RWPE2 (cell line): Measurements from ENCODE around the gene GOLT1B.
A peak's percentile ranks its signal among the peaks of the same experiment; 100 is the strongest.
"Not testable (repeated sequence)": the region's sequence is repeated elsewhere in the genome, so short reads cannot be mapped to it uniquely, and the experiment has no call there.

Source experiments
- ATAC-seq: fragments of 200-7000 bp; cut with Tn5 transposase; 3 replicates; pipeline ENCODE4 v1.9.1; 2021; ENCODE audit warnings: low read depth
- DNase-seq: peaks from one replicate; pipeline ENCODE4 v3.0.0-alpha.2; 2020; ENCODE audit warnings: low spot score
- H3K27ac ChIP-seq: fragments of 450-650 bp; 2 replicates; pipeline ENCODE4 v1.5.1; 2017; ENCODE audit warnings: mild to moderate bottlenecking; ENCODE audit not compliant: poor library complexity, severe bottlenecking
- H3K27me3 ChIP-seq: fragments of 250-450 bp; sonication (Bioruptor Pico); 2 replicates; pipeline ENCODE4 v1.5.1; 2021; ENCODE audit warnings: mild to moderate bottlenecking, moderate library complexity; ENCODE audit not compliant: insufficient read depth, poor library complexity, severe bottlenecking
- H3K36me3 ChIP-seq: fragments of 250-450 bp; sonication (Bioruptor Pico); 2 replicates; pipeline ENCODE4 v1.5.1; 2020; ENCODE audit warnings: low read depth, mild to moderate bottlenecking, moderate library complexity
- H3K4me1 ChIP-seq: fragments of 250-450 bp; sonication (Bioruptor Pico); 2 replicates; pipeline ENCODE4 v1.5.1; 2021; ENCODE audit warnings: mild to moderate bottlenecking, moderate library complexity; ENCODE audit not compliant: insufficient read depth, poor library complexity, severe bottlenecking
- H3K4me3 ChIP-seq: fragments of 250-450 bp; sonication (Bioruptor Pico); 2 replicates; pipeline ENCODE4 v1.5.1; 2021; ENCODE audit warnings: mild to moderate bottlenecking, moderate library complexity; ENCODE audit not compliant: severe bottlenecking
- H3K9me3 ChIP-seq: fragments of 250-450 bp; sonication (Bioruptor Pico); 2 replicates; pipeline ENCODE4 v1.5.1; 2021; ENCODE audit warnings: mild to moderate bottlenecking, moderate library complexity; ENCODE audit not compliant: severe bottlenecking
- TF ChIP-seq, protein P1 (sequence below): fragments of 450-650 bp; IDR thresholded peaks from one replicate; pipeline ENCODE4 v1.5.1; 2017; ENCODE audit warnings: mild to moderate bottlenecking, moderate library complexity; ENCODE audit not compliant: poor library complexity, severe bottlenecking

The GOLT1B gene, protein sequence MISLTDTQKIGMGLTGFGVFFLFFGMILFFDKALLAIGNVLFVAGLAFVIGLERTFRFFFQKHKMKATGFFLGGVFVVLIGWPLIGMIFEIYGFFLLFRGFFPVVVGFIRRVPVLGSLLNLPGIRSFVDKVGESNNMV

DNA sequence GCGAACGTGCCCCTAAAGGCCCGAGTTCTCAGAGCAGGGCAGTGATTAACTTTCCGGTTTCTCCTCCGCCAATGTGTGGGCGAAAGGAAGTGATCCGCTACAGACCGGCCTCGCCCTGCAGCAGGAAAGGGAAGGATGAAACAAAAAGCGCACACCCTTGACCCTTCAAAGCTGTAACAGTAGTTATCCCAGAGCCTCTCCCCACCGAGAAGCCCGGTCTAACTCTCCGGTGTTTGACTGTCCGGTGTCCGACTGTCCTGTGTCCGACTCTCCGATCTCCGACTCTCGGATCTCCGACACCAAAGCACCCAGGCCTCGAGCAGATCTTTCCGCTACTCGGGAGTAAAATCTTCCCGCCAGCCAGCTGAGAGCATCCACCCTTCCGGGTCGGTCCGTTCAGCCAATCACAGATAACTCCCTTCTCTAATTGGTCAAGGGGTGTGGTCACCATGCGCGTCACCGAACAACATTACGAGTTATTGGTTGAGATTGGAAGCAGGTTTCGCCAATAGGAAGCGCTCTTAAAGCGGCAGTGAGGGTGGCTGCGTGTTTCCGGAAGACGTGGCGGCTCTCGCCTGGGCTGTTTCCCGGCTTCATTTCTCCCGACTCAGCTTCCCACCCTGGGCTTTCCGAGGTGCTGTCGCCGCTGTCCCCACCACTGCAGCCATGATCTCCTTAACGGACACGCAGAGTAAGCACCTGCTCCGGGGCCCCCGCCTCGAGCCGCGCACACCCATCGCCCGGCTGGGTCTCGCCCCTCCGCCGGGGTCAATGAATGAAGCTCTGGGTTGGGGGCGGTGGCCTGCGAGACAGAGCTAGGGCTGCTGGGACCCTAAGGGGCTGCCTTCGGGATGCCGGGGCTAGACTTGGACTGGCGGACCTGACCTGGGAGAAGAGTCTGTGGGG lies at the start of gene GOLT1B, which contains the start of gene RECQL:
Gene GOLT1B (plus strand): TSS at position 532 of the 906 bp plus-strand sequence. CDS start 135 bp downstream, at position 667.
Gene RECQL (minus strand): TSS at position 378 of the 906 bp plus-strand sequence. CDS start 2,065 bp downstream, outside the sequence.
- Histone ChIP-seq H3K27me3 (no peaks in the 10 kb centered on the region), H3K36me3 (peaks cover 16% of the 10 kb centered on the region), H3K4me1 (peaks cover 7% of the 10 kb centered on the region), H3K4me3 (peak within 1 kb of the TSS; percentile 67), H3K27ac (peak within 1 kb of the TSS; percentile 59), H3K9me3 (no peaks in the 10 kb centered on the region)
- ATAC-seq: peak; percentile 96
- TF ChIP-seq, protein P1, sequence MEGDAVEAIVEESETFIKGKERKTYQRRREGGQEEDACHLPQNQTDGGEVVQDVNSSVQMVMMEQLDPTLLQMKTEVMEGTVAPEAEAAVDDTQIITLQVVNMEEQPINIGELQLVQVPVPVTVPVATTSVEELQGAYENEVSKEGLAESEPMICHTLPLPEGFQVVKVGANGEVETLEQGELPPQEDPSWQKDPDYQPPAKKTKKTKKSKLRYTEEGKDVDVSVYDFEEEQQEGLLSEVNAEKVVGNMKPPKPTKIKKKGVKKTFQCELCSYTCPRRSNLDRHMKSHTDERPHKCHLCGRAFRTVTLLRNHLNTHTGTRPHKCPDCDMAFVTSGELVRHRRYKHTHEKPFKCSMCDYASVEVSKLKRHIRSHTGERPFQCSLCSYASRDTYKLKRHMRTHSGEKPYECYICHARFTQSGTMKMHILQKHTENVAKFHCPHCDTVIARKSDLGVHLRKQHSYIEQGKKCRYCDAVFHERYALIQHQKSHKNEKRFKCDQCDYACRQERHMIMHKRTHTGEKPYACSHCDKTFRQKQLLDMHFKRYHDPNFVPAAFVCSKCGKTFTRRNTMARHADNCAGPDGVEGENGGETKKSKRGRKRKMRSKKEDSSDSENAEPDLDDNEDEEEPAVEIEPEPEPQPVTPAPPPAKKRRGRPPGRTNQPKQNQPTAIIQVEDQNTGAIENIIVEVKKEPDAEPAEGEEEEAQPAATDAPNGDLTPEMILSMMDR: no peak
- DNase-seq: peak; percentile 83

DNA sequence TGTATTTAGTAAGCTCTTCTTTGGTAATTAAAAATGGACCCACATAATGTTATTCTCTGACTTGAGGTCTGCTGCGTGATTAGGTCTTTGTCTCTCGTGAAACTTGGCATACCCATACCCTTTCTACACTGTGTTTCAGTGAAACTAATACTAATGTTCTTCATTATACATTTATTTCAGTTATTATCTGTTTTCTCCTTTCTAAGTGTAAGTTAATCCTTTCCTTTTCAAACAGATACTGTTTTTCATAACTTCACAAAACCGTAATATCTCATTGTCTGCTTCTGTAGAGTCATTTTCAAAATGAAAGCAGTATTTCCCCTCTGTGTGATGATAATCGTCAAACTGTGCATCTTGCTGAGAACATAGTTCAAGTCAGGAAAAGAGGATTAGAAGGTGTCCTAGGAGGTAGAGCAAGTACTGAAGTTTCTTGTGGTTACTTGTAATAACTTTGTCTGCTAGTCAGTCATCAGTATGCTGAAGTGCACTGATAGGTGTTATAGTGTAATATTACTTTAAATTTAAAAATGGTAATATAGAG lies 48.2 kb upstream of the GOLT1B start:
- TF ChIP-seq, protein P1: no peak
- no peak for ATAC-seq

GRCh38 chr12:21456291-21456780 lies 45.3 kb upstream of the GOLT1B start:
- DNase-seq (no peak), ATAC-seq (no peak)
- Histone ChIP-seq H3K27me3 (no peaks in the 10 kb centered on the region), H3K36me3 (peaks cover 18% of the 10 kb centered on the region), H3K9me3 (no peaks in the 10 kb centered on the region), H3K4me1 (no peaks in the 10 kb centered on the region), H3K4me3 (no peak overlapping the region), H3K27ac (no peak overlapping the region)
- TF ChIP-seq, protein P1: no peak

More for the DNA sequence above, 48.2 kb upstream of the GOLT1B start:
- Histone ChIP-seq H3K4me3 (no peak overlapping the region), H3K4me1 (no peaks in the 10 kb centered on the region), H3K27ac (no peak overlapping the region), H3K9me3 (no peaks in the 10 kb centered on the region), H3K36me3 (peaks cover 10% of the 10 kb centered on the region), H3K27me3 (no peaks in the 10 kb centered on the region)
- DNase-seq: no peak

DNA sequence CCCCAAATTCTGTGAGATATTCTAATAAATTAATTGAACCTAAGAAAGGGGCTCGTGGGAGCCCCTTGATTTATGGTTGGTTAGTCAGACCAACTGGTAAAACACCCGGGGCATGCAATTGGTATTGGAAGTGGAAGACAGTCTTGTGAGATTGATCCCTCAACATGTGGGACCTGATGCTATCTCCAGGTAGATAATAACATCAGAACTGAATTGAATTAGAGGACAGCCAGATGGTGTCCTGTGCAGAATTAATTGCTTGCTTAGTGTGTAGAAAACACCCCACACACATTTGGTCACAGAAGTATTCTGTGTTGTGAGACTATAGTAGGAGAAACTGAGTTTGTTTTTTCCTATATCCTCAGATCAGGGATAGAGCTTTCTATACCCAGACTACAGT lies 42.1 kb upstream of the GOLT1B start:
- ATAC-seq: no peak
- no peaks in the 10 kb centered on the region for H3K4me1 ChIP-seq
- TF ChIP-seq, protein P1: no peak
- peaks cover 27% of the 10 kb centered on the region for H3K36me3 ChIP-seq
- DNase-seq: no peak
- H3K27me3 ChIP-seq: no peaks in the 10 kb centered on the region
- no peaks in the 10 kb centered on the region for H3K9me3 ChIP-seq
- H3K4me3 ChIP-seq: no peak overlapping the region
- H3K27ac ChIP-seq: no peak overlapping the region

GRCh38 chr12:21467334-21467733 lies 34.3 kb upstream of the GOLT1B start:
- H3K4me3 ChIP-seq, H3K27ac ChIP-seq, DNase-seq, ATAC-seq, H3K4me1 ChIP-seq, H3K27me3 ChIP-seq, H3K9me3 ChIP-seq: not testable (repeated sequence)
- H3K36me3 ChIP-seq: peaks cover 14% of the 10 kb centered on the region
